Heart right ventricle (tissue), 16 donors: ENCODE results near the gene CYTH4. TPM values are rescaled to one million over a fixed set of nuclear protein-coding genes. Genes with fewer than 3 reads are reported as not detected.

Experiments
- ATAC-seq, 8 donors: fragments of 200-7000 bp; cut with Tn5 transposase; one replicate each; pipeline ENCODE4 v1.9.1; 2020; ENCODE audit warnings: mild to moderate bottlenecking in 8 of 8, moderate library complexity in 8 of 8, moderate number of reproducible peaks in 1 of 8
- DNase-seq, 2 donors: peaks; one replicate each; pipeline ENCODE4 v3.0.0-alpha.2; 2020
- H3K27ac ChIP-seq, 10 donors: fragments of 200-600 bp; sonication (generic) in 2 of 10; one replicate each; pipeline versions ENCODE4 v1.5.0 to v1.8.0; 2020 to 2022; ENCODE audit warnings: mild to moderate bottlenecking in 3 of 10
- H3K27me3 ChIP-seq, 7 donors: fragments of 200-600 bp; one replicate each; pipeline ENCODE4 v1.8.0; 2021 to 2022; ENCODE audit warnings: mild to moderate bottlenecking in 2 of 7
- H3K36me3 ChIP-seq, 9 donors: fragments of 200-600 bp; sonication (generic) in 1 of 9; one replicate each; pipeline versions ENCODE4 v1.5.0 to v1.8.0; 2020 to 2022; ENCODE audit warnings: mild to moderate bottlenecking in 2 of 9
- H3K4me1 ChIP-seq, 9 donors: fragments of 200-600 bp; sonication (generic) in 1 of 9; one replicate each; pipeline versions ENCODE4 v1.5.0 to v1.8.0; 2020 to 2022; ENCODE audit warnings: mild to moderate bottlenecking in 4 of 9
- H3K4me3 ChIP-seq, 10 donors: fragments of 200-600 bp; sonication (generic) in 2 of 10; one replicate each; pipeline versions ENCODE4 v1.5.0 to v1.8.0; 2020 to 2022; ENCODE audit warnings: mild to moderate bottlenecking in 7 of 10, moderate library complexity in 2 of 10
- H3K9me3 ChIP-seq, 11 donors: fragments of 200-600 bp in 10 of 11; sonication (generic) in 2 of 11; one replicate each; pipeline versions ENCODE4 v1.5.0 to v1.8.0; 2013 to 2022; ENCODE audit warnings: mild to moderate bottlenecking in 2 of 11, control low read depth in 1 of 11, moderate library complexity in 1 of 11
- CTCF ChIP-seq, 9 donors: fragments of 200-600 bp; sonication (generic) in 2 of 9; IDR thresholded peaks; one replicate each; pipeline versions ENCODE4 v1.5.0 to v1.8.0; 2021 to 2022; ENCODE audit warnings: antibody characterized with exemption in 9 of 9, mild to moderate bottlenecking in 5 of 9, moderate library complexity in 1 of 9
- WGBS, 2 donors: extraction: QIAGEN DNeasy Blood & Tissue Kit; methylation state at CpG; one replicate each; pipeline ENCODE4 v1.1.7; 2013; ENCODE audit warnings: inconsistent platforms in 1 of 2; 5-methylcytosine and 5-hydroxymethylcytosine counted together
- intact Hi-C, 10 donors: fragments of 100-400 bp; cut with DNase I; formaldehyde crosslinking; loops; one replicate each; pipeline versions ENCODE4 v1.11.1 to v1.14.2; 2022
- polyA plus RNA-seq, 2 donors: library from polyadenylated mRNA; stranded (reverse); fragments of 200-250 nt; gene quantifications; one replicate each; pipeline ENCODE4 v1.2.3, GENCODE V29; 2013
- total RNA-seq, 10 donors: library from RNA; stranded (reverse); fragmentation: NEBNext Ultra II Directional in 3 of 10; extraction: Animal tissue kit (Norgen Biotek cat#: 25700) in 3 of 10; gene quantifications; one replicate each; pipeline versions ENCODE4 v1.2.1 to v1.2.4, GENCODE V29; 2021 to 2023
- donor health status: Arrhythmogenic right ventricular cardiomyopathy.
- donor health status: ischemic (EF 13 %, LVEDD 7.1; RV severe dilation, severe dysfunction).
- donor health status: healthy with polysubstance abuse.
- donor health status: DM: no; HTN: yes; CAD: no.
- donor health status: DM: no; HTN: no; CAD: no.
- donor health status: ischemic (EF 25% LVEDD 6.9; RV normal size, moderate dysfunction).
- donor health status: ischemic (EF 25% LVEDD 5.7; RV mildly dilated, moderate dysfunction).
- donor health status: healthy.
- donor health status: DM: yes; HTN: yes; CAD: no.
- donor health status: Ischemic cardiomyopathy.
- donor health status: ischemic (EF 35%, LVEDD 5.7; RV mildly dilated, moderate dysfunction).
- donor health status: nonischemic (EF 11% LVEDD 7.7; RV severe dilation, severe dysfunction).
- donor health status: DM: yes; HTN: yes; CAD: no.
- donor health status: PGD.
- donor health status: ischemic (EF 29% LVEDD 5.4; RV normal size, mild dysfunction).
- donor health status: nonischemic (EF 23%, LVEDD 6.1; RV moderate dilation, normal function).

The CYTH4 gene
- total and polyA plus RNA-seq, 12 donors, result 1.8 to 29.3 (median 4.3) TPM

GRCh38 chr22:37357446-37358075 is 75.3 kb downstream of the CYTH4 start:
- peaks cover 0 to 61% (median 15%) of the 10 kb centered on the region in 7 donors for H3K27me3 ChIP-seq

GRCh38 chr22:37358386-37358785 is 76.1 kb downstream of the CYTH4 start:
- intact Hi-C loops, result no loop called here
- DNase-seq, result no peak
- no peak for TF ChIP-seq CTCF (IDR thresholded peaks at IDR 0.05)
- no peaks in the 10 kb centered on the region for H3K4me1 ChIP-seq
- 84 to 87% methylated on average over 11 of the region's 11 CpGs for WGBS, 2 donors
- peaks cover 0 to 53% (median 15%) of the 10 kb centered on the region in 7 donors for H3K27me3 ChIP-seq
- no peaks in the 10 kb centered on the region for H3K9me3 ChIP-seq
- H3K4me3 ChIP-seq, result no peak overlapping the region
- no peak overlapping the region for H3K27ac ChIP-seq
- no peaks in the 10 kb centered on the region for H3K36me3 ChIP-seq
- no peak for ATAC-seq

More at GRCh38 chr22:37357446-37358075, 75.3 kb downstream of the CYTH4 start:
- no peak for DNase-seq
- Histone ChIP-seq H3K36me3 (no peaks in the 10 kb centered on the region), H3K27ac (no peak overlapping the region), H3K4me3 (no peak overlapping the region), H3K4me1 (no peaks in the 10 kb centered on the region), H3K9me3 (no peaks in the 10 kb centered on the region)
- 74 to 77% methylated on average over 10 of the region's 10 CpGs for WGBS, 2 donors
- TF ChIP-seq CTCF (IDR thresholded peaks at IDR 0.05), result no peak
- ATAC-seq, result no peak
- intact Hi-C loops, result no loop called here

- 63 to 69% methylated on average over 8 of the region's 8 CpGs for WGBS, 2 donors
- H3K27ac ChIP-seq, result no peak overlapping the region
- H3K9me3 ChIP-seq, result no peaks in the 10 kb centered on the region
- peaks cover 0 to 49% (median 15%) of the 10 kb centered on the region in 7 donors for H3K27me3 ChIP-seq
- TF ChIP-seq CTCF (IDR thresholded peaks at IDR 0.05), result no peak
- H3K4me3 ChIP-seq, result no peak overlapping the region
- H3K36me3 ChIP-seq, result no peaks in the 10 kb centered on the region
- intact Hi-C loops, result no loop called here
- no peak for ATAC-seq
- DNase-seq, result no peak
- H3K4me1 ChIP-seq, result no peaks in the 10 kb centered on the region
Measured at GRCh38 chr22:37358917-37359316, 76.6 kb downstream of the CYTH4 start.

- Histone ChIP-seq H3K4me3 (no peak overlapping the region), H3K4me1 (peaks cover 0 to 10% (median 0%) of the 10 kb centered on the region in 9 donors), H3K36me3 (no peaks in the 10 kb centered on the region), H3K27ac (no peak overlapping the region), H3K27me3 (peaks cover 0 to 21% (median 4%) of the 10 kb centered on the region in 7 donors), H3K9me3 (no peaks in the 10 kb centered on the region)
- ATAC-seq, result no peak
- no peak for DNase-seq
- no peak for TF ChIP-seq CTCF (IDR thresholded peaks at IDR 0.05)
- 60 to 66% methylated on average over 3 of the region's 3 CpGs for WGBS, 2 donors
- intact Hi-C loops, result no loop called here
Measured at GRCh38 chr22:37362621-37363020, 80.3 kb downstream of the CYTH4 start.
